K562 (cell line): Measurements from ENCODE around the gene ARPC1A. TPM values are rescaled to one million over a fixed set of nuclear protein-coding genes. Genes with fewer than 3 reads are reported as not detected.

ENCODE experiments used
- ATF7 ChIP-seq: fragments of 450-650 bp; IDR thresholded peaks from 2 replicates; pipeline ENCODE4 v1.7.1; 2014; ENCODE audit warnings: mild to moderate bottlenecking, moderate library complexity
- CUX1 ChIP-seq: fragments of 200-800 bp; sonication (Bioruptor generic); IDR thresholded peaks from 2 replicates; pipeline ENCODE4 v1.6.1; 2016; ENCODE audit warnings: missing genetic modification characterization, missing compliant biosample characterization
- E2F4 ChIP-seq: sonication (generic); formaldehyde crosslinking; IDR thresholded peaks from 2 replicates; pipeline ENCODE4 v1.8.0; 2022; ENCODE audit warnings: mild to moderate bottlenecking, low read depth, missing genetic modification reagents
- HMBOX1 ChIP-seq: sonication (generic); IDR thresholded peaks from 2 replicates; pipeline ENCODE4 v1.6.1; 2016
- ILF3 ChIP-seq: fragments of 450-650 bp; IDR thresholded peaks from 2 replicates; pipeline ENCODE4 v1.6.1; 2018; ENCODE audit warnings: antibody characterized with exemption, mild to moderate bottlenecking, moderate library complexity, borderline replicate concordance
- MLX ChIP-seq, 2 experiments: fragments of 450-650 bp in 1 of 2; sonication (generic) in 1 of 2; formaldehyde crosslinking; conservative IDR thresholded peaks; 2 replicates each; pipeline versions ENCODE4 v1.4.0 to v1.8.1; 2020 to 2022; ENCODE audit warnings: mild to moderate bottlenecking in 1 of 2, missing genetic modification reagents in 1 of 2
- MTF1 ChIP-seq: fragments of 250-450 bp; sonication (Bioruptor Pico); IDR thresholded peaks from 2 replicates; pipeline ENCODE4 v1.9.0; 2021; ENCODE audit warnings: moderate library complexity, mild to moderate bottlenecking, inconsistent platforms, borderline replicate concordance
- PCBP1 ChIP-seq: fragments of 200-400 bp; formaldehyde crosslinking; IDR thresholded peaks from 2 replicates; pipeline ENCODE4 v1.6.1; 2018; ENCODE audit warnings: mild to moderate bottlenecking, low read depth, low read length; ENCODE audit not compliant: poor library complexity, severe bottlenecking
- PHF21A ChIP-seq: fragments of 450-650 bp; IDR thresholded peaks from 2 replicates; pipeline ENCODE4 v1.6.1; 2017; ENCODE audit warnings: low read depth, borderline replicate concordance
- SMAD1 ChIP-seq: fragments of 150-350 bp; IDR thresholded peaks from 2 replicates; pipeline ENCODE4 v1.6.1; 2014; ENCODE audit warnings: low read length, low read depth; ENCODE audit not compliant: partially characterized antibody
- TEAD4 ChIP-seq, 2 experiments: sonication (generic) in 1 of 2; formaldehyde crosslinking in 1 of 2; IDR thresholded peaks; 2 replicates each; pipeline versions ENCODE4 v1.6.1 to v1.8.0; 2012 to 2022; ENCODE audit warnings: borderline replicate concordance in 1 of 2, inconsistent platforms in 1 of 2, low read length in 1 of 2, mild to moderate bottlenecking in 1 of 2, missing genetic modification reagents in 1 of 2
- ZBTB17 ChIP-seq: fragments of 450-650 bp; formaldehyde crosslinking; IDR thresholded peaks from 2 replicates; pipeline ENCODE4 v1.4.0; 2020; ENCODE audit warnings: mild to moderate bottlenecking
- ZC3H11A ChIP-seq: IDR thresholded peaks from 2 replicates; pipeline ENCODE4 v1.6.1; 2012; ENCODE audit warnings: low read depth, low read length, improper control_type of control experiment
- ZNF354B ChIP-seq: fragments of 250-450 bp; sonication (Bioruptor Pico); IDR thresholded peaks from 2 replicates; pipeline ENCODE4 v1.4.0; 2020
- ZNF589 ChIP-seq: fragments of 200-800 bp; sonication (Bioruptor generic); IDR thresholded peaks from 2 replicates; pipeline ENCODE4 v1.6.1; 2016; ENCODE audit warnings: low read depth, missing genetic modification characterization, missing compliant biosample characterization
- polyA plus RNA-seq, 8 experiments: library from polyadenylated mRNA; depleted of rRNA in 4 of 8; stranded (reverse) in 5 of 8; unstranded in 3 of 8; fragments of >200 nt; fragmentation: Nextera tagmentation in 2 of 8; fragmentation: Illumina TruSeq in 1 of 8; extraction: Ambion mirVana in 2 of 8; extraction: Trizol in 1 of 8; gene quantifications; 2 replicates each; pipeline versions ENCODE4 v1.2.1 to v1.2.3, GENCODE V29; 2011 to 2014; ENCODE audit warnings: inconsistent platforms in 1 of 8, missing spikeins in 1 of 8
- total RNA-seq, 7 experiments: library from RNA; depleted of rRNA in 6 of 7; stranded (reverse); fragments of >200 nt in 6 of 7; fragmentation: Illumina TruSeq in 2 of 7; extraction: Trizol in 2 of 7; gene quantifications; 2 replicates each; pipeline versions ENCODE4 v1.2.1 to v1.2.3, GENCODE V29; 2011 to 2021; ENCODE audit warnings: low replicate concordance in 1 of 7

The ARPC1A gene
- total and polyA plus RNA-seq, 9 of the 15 experiments (the other 6 are each of a cell fraction or from before 2014, with no cell fraction given) = 39.5 to 151 (median 86.1) TPM

GRCh38 chr7:99375070-99375807 lies 49.5 kb downstream of the ARPC1A start (continued):
- TF ChIP-seq E2F4 (no peak), ZNF589 (CRISPR knock-in tag) (no peak), ZNF354B (no peak), TEAD4 (IDR thresholded peaks at IDR 0.05; ENCODE audit: low read length) (no peak), TEAD4 (CRISPR knock-in tag; IDR thresholded peaks at IDR 0.05; ENCODE audit: borderline replicate concordance) (no peak), MTF1 (CRISPR knock-in tag) (no peak), PHF21A (no peak), MLX (CRISPR knock-in tag; conservative IDR thresholded peaks at IDR 0.05) (no peak), CUX1 (CRISPR knock-in tag) (no peak), ZBTB17 (CRISPR knock-in tag) (peak; percentile 63), PCBP1 (no peak), ILF3 (no peak; the same call in 1 of the 2 replicates), HMBOX1 (no peak), ATF7 (peak; percentile 37; the same call in 1 of the 2 replicates), SMAD1 (no peak), ZC3H11A (no peak)
